GM18907 (cell line): ENCODE results near the gene MTFR1L.

Experiments
- ATAC-seq: cut with Tn5 transposase; IDR thresholded peaks from one replicate; pipeline ENCODE4 v1.9.1; 2021; ENCODE audit warnings: mild to moderate bottlenecking, moderate library complexity; ENCODE audit not compliant: unreplicated experiment

MTFR1L gene

GRCh38 chr1:25875856-25876692 is 56.3 kb downstream of the MTFR1L start:
- ATAC-seq, result no peak

- no peak for ATAC-seq
Measured at GRCh38 chr1:25876693-25877077, 56.9 kb downstream of the MTFR1L start.

- ATAC-seq, result no peak
Measured at GRCh38 chr1:25877155-25877554, 57.4 kb downstream of the MTFR1L start.

- ATAC-seq, result no peak
Measured at GRCh38 chr1:25878690-25879089, 58.9 kb downstream of the MTFR1L start.

GRCh38 chr1:25879675-25880074 is 59.9 kb downstream of the MTFR1L start:
- ATAC-seq, result no peak

- ATAC-seq, result no peak
Measured at GRCh38 chr1:25880518-25880917, 60.8 kb downstream of the MTFR1L start.

GRCh38 chr1:25881266-25881665 is 61.5 kb downstream of the MTFR1L start:
- no peak for ATAC-seq
